Stimulated activated CD8-positive, alpha-beta memory T cell treated with anti-CD3 and anti-CD28 coated beads, Interleukin-4, amount 100 ng/mL, for 48 hours (primary cell): ENCODE measurements around the gene ELL2.

Source experiments
- DNase-seq: peaks from one replicate; pipeline ENCODE4 v3.0.0-alpha.2; 2020

The ELL2 gene

DNA sequence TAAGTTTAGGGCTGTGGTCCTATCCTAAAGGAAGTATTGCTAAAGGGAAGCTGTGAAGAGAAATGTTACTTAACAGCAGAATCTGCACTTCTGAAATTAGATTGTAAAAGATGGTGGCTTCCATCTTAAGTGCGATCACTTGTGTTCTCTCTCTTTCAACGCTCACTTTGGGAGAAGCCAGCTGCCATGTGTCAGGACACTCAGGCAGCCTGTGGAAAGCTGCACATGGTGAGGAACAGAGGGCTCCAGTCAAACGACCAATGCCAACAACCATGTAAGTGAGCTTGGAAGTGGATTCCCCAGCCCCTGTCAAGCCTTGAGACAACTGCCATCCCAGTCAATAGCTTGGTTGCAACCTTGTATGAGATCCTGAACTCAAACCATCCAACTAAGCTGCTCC is 87.4 kb downstream of the ELL2 start:
- DNase-seq = no peak

DNA sequence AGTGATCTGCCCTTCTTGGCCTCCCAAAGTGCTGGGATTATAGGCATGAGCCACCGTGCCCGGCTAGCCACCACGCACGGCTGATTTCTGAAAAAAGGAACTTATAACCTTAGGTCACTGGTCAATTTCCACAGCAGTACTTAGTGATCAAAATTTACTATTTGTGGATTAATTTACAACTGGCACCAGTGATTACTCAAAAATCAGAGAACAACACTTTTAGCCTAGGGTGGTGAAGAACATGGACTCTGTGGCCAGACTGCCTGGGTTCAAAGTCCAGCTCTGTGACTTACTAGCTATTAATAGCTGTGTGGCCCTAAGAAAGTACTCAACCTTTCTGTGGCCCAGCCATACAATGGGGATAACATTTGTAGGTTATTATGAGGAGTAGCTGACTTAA is 88.3 kb downstream of the ELL2 start:
- DNase-seq = no peak

DNA sequence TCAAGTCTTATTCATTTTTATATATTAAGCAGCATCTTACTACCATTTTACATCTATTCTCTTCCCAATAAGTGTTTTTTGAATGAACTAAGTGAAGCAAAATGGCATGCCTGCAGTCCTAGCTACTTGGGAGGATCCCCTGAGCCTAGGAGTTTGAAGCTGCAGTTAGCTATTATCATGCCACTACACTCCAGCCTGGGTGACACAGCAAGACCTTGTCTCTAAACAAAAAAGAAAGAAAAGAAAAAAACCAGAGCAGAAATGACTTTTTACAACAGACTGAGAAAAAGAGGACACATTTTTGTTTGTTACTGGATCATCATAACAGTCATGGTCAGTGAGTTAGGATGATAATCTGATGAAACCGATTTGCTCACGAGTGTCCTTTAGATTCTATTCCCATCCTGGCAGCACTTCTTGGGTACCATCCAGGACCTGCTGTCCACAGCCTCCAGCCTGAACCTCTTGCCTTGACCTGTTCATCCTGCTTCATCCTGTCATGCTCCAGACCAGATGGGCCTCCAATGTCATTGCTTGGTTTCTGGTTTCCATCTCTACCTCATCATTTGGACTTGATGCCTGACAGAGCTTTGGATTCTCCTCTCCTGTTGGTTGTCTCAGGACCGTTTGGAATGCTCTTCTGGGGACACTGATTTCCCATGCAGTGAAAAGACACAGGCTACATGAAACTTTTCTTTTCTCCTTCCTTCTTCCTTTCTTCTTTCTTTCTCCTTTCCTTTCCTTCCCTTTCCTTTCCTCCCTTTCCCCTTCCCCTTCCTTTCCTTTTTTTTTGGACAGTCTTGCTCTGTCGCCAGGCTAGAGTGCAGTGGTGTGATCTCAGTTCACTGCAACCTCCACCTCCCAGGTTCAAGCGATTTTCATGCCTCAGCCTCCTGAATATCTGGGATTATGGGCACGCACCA is 89.0 kb downstream of the ELL2 start:
- DNase-seq = no peak

DNA sequence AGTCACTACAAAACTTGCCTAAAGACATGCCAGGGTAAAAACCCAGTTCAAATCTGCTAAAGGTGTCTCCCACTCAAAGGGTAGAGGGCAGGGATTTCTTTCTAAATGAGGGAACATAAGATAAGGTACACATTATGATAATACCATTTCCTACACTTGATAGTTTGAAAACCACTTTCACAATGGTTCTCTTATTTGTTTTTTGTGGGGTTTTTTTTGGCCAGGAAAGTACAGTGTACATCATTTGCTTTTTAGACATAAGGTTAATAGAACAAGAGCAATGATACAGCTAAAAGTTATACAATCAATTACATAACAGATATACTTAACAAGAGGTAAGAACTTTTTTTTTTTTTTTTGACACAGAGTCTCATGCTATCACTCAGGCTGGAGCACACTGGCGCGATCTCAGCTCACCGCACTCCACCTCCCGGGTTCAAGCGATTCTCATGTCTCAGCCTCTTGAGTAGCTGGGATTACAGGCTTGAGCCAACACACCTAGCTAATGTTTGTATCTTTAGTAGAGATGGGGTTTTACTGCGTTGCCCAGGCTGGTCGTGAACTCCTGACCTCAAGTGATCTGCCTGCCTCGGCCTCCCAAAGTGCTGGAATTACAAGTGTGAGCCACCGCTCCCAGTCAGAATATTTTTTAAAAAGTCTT is 90.4 kb downstream of the ELL2 start:
- DNase-seq = no peak

DNA sequence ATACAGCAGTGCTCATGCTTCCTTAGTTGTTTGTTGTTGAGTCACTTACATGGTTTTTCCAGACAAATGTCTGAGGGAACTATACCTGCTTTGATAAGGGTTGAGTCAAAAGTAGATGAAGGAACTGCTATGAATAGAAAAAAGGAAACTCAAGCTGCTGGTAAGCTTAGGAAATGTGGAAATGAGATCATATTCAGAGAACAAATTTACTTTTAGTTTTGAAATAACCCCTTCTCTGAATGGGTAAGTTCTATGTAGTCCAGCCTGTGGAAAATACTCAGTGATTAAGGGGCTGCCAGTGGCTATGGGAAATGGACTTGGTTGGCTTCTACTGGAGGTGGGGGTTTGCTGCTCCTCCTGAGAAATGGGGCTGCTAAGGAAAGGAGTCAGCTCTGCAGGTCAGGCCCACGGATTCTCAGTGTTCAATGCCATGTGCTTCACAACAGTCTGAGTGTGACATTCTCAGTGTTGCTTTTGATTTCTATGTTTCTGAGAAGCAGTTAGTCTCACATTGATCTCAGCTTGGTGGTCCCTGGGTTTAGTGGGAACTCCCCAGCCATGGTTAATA is 91.5 kb downstream of the ELL2 start:
- DNase-seq = peak; percentile 70

DNA sequence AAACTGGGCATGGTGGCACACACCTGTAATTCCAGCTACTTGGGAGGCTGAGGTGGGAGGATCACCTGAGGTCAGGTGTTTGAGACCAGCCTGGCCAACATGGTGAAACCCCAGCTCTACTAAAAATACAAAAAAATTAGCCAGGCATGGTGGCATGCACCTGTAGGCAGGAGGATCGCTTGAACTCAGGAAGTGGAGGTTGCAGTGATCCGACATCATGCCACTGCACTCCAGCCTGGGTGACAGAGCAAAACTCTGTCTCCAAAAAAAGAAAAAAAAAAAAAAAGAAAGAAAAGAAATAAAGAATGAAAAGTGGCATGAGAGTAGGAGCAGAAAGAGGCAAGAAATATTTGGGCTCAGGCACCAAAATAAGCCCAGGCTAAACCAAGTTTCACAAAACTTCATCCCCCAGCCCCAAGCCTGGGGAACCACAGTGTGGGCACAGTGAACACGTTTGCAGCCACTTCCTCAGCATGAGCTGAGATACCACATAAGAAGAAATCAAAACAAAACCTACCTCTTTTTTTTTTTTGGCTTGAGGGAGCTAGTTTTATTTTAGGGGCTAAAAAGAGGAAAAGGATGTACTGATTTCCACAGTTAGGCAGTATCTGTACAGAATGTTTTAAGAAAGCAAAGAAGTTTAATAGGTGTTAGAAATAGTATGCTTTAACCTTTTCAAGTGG is 92.3 kb downstream of the ELL2 start:
- peak; percentile 78 for DNase-seq

DNA sequence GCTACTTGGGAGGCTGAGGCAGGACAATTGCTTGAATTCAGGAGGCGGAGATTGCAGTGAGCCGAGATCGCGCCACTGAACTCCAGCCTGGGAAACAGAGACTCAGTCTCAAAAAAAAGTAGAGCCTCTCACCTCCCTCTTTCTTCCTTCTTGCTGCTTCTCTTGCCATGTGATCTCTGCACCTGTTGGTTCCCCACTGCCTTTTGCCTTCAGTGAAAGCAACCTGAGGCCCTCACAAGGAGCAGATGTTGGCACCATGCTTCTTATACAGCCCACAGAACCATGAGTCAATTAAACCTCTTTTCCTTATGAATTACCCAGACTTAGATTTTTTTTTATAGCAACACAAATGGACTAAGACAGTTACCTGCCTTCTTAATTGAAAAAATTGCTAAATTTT is 93.5 kb downstream of the ELL2 start:
- DNase-seq = no peak

DNA sequence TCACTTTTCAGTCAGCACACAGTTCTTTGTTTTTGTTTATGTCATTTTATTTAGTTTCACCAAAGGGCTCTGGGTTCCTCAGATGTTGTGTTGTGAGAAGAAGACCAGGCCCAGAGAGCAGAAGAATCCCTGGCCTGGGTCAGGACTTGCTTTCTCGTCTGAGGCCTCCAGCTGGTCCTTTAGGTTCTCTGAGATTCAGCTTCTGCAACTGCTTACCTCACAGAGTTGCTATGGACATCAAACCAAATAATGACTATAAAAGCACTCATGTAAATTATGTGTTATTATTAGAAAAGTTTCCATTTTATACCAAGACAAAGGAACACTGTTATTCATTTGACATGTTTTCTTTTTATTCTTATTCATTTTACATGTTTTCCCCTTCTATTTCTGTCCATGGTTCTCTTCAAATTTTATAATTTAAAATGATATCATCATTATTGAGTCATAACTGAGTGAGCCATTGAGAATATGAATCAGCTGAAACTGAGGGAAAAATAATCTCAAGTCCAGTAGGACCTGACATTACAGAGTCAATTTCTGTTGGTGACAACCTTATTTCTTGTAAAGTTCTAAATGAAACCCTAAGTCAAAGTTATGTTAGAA is 95.1 kb downstream of the ELL2 start:
- DNase-seq = no peak

DNA sequence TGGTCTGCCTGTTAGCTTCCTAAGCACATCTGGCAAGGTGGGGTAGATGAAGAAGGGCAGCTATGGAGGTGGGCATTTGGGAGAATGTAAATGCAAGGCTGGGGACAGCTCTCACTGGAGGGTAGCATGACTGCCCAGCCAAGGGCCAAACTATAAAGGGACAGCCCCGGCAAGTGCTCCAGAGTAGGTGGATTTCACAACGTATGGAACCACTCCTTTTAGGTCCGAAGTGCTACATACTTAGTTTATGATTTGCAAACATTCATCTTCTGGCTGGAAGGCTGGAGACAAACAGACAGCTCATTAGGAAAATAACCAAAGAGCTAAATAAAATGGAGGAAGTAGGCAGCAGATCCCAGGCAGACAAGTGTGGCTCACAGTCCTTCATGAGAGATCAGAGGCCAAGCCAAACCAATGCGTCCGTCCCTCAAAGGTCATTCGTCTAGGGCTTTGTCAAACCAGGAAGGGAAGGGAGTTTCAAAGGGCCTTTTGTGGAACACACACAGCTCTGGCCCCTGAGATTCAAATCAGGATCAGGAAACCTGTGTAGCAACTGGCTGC is 96.6 kb downstream of the ELL2 start:
- DNase-seq = no peak

DNA sequence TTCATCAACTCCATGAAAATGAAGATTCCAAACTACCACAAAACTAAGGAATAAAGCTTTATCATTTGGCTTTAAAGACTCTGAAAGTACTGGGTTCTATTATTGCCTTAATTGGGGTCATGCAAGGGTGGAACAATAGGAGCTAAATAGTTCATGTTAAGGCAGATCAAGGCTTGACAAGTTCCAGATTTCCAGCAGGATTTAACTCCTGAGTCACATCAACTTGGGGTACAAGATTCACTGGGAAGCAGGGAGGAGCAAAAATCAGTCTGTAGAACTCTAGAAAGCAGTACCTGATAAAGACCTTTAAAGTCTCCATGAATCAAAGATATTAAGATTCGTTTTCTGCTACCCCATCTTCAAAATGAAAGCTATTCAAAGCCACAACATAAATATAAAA is 97.2 kb downstream of the ELL2 start:
- DNase-seq = no peak

DNA sequence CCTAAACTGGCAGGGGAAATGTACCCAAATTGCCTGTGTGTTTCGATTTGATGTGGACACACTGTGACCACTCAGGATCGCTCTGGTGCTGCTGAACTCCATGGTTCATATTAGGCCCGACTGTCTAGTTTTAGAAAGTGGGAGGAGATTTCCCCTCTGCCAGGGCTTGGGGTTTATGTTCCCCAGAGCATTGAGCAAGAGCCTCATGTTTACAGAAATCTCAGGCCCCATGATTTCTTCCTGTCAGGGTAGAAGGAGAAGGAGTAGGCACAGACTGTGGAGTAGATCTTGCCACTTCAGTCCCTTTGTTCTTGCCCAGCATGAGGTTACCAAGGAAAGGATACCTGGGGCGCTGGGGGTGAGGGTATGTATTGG is 98.3 kb downstream of the ELL2 start:
- DNase-seq = no peak

DNA sequence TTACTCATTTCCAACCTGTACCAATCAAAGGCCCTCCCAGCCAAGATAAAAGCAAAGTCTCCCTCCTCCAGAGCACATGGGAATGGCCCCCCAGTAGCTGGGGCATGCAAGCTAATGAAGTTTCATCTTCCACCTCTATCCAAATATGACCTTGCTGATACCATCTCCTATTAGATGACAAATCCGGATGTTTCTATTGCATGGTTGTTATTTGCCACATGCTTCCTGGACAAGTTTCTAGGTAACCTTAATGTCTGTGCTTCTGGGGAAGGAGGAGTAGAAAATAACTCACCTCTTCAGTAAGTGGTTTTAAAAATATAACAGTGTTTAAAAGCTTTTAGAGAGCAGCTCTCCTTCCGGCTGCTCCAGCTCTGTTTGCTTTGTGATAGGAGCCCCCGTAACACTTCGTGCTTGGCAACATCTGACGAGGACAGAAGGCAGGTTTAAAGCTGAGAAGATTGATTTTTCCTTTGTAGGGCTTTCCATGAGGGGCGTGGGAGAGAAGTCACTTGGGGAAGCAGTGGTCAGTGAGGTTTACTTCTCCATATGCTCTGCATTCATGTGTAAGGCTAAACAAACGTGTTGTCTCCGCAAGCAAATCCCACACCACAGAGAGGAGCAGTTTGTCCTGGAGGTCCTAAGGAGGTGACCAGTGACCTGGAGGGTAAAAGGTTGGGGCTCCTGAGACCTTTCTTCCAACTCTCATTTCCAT is 98.8 kb downstream of the ELL2 start:
- DNase-seq = no peak

DNA sequence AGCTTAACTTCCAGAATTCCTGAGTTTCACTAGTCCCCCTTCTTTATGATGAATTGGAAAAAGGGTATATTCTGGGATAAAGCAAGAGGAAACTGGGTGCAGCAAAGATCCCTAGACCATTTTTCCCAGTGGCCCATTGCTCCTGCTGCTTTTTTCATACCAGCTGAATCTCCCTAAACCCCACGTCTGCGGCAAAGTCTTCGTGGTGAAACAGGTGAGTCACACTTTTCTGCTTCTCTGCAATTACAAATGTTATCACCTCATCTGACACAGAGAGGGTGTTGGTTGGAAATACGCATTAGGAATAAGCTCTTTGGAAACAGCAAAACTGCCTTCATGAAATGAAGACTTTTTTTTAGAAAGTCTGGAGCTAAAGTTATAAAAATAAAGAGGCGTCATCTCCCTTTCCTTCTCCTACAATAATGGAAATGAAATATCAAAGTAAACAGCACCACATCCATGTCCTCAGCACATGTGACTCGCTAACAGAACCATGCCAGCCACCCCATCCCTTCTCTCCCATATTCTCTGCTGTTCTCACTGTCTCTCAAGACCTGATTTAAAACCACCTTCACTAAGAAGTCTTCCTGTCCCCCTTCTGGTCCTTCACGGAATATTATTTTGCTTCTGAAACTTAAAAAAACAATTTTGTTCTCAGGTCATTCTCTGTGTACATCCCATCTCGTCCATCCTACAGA is 99.6 kb downstream of the ELL2 start:
- DNase-seq = peak; percentile 56

DNA sequence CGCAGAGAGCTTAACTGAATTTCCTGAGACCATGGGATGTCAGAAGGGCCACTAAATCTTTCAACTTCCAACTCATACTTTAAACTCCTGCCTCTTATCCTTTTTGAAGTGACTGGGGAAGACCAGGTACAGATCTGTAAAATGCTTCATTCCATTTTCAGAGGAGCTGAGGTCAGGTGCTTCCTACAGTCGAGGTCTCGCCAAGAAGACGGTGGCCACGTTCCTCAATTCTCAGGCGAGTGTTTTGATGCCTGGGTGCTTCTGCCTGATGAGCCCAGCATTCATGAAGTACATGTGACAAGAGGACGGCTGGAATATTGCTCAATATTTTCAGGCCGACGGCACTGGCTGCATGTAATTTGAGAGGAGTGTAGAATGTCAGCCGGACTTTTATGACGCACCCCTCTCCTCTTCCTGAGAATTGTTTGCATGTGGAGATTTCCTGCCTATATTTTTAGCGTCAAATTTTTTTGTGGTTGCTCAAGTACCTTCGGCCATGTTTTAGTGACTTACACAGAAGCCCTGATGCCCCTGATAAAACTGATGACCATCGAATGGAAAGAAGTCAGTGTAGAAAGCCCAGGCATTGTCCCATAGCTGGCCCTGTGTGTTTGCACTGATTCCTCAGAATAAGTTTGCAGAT is 100.3 kb downstream of the ELL2 start:
- DNase-seq = peak; percentile 50

DNA sequence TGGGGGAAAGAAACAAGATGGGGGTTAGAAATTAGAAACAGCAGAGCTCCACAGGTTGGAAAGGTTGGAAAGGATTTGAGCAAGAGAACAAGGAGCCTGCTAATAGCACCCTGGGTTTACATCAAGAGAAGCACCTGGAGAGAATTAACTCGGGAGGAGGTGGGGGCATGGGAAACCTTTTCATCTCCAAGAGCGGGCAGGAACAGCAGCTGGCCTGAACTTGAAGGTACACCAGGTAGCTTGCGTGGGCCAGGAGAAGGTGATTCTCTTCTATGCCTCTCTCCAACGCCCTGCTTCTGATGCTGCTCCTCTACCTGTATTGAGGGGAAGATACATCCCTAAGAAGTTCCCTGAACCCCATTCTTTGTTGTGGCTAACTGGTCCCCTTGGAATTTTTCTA is 102.0 kb downstream of the ELL2 start:
- peak; percentile 25 for DNase-seq

DNA sequence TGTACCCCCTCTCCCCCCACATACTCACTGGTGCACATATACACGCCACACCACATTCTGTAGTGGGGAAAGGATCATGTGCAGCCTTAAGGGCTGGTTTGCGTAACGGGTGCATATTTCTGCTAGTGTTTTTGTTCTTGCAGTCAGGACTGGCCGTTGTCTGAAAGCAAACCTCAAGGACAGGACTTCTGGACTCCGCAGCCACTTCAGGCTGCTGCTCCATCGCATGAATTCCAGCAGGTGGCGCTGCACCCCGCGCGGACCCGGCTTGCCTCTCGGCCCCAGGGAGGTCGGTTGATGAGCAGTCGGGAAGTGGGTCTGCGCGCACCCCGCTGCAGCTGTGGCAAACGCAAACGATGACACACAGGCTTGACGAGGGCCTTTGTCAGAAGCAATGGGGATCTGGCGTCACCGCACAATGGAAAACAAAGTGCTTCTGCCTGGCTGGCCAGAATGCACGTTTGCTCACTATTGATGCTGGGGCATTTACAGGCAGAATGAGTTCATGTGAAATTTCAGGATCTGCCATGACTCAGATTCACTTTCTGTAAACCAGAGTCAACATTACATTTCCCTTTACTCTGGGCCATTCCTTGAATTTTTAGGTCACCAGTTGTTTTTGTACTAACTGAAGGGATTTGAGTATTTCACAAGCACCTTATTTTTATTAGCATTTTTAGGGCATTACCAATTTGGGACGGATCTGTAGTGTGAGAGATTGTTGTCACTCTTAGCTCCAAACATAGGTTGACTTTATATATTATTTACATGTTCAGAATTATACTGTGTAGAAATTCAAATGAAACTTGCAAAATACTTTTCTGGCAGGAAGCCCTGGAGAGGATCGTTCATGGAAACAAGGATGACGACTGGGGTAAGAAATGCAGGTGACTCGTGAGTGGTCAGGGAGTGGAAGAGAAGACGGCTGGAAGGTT is 102.7 kb downstream of the ELL2 start:
- peak; percentile 96 for DNase-seq

DNA sequence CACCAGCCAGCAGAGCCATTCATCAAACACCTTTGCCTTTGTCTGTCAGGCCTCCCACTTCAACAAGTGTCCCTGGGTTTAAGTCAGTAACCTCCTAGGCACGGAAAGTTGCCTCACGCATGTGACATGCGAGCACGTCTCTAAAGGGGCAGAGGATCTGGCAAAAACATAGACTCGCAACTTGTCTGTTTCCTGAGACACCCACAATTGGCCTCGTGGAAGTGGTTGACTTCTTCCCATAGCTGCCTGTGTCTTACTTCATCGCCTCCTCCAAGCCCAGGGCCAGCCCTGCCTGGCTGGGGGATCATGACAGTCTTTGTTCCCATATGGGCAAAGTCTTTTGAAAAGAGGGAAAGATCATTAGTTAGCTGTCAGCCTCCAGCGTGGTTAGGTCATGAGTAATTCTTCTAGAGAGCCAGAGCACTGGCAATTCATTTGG is 103.6 kb downstream of the ELL2 start:
- DNase-seq = no peak

DNA sequence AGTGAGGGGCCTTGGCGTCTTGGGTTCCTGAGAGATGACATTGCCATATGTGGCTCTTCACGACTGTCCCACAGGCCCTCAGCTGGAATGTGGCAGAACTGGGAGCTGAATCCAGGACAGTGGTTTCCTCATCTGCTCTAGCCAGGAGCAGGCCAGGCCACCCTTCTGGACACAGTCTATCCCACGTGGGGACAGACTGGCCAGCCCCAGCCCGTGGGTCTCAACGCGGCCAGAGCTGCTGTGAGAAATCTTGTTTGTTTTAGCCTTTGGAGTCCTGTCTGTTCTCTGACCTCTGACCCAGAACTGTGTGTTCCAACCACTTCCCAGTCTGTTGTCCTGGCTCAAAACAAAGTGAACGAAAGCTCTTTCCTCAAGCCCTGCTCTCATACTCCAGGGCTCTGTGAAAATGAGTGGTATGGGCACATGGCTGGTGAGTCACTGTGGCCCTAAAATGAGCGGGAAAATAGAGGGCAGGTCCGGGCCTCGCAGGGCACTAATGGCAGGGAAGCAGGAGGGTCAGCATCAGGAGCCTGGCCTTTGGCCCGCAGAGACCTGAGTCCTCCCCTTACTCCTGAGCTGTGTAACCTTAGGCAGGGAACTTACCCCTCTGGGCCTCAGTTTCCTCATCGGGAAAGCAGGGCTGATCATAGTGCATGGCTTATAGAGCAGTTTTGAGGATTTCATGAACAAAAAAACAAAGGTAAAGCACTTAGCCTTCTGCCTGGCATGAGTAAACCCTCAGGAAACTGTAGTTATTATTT is 104.3 kb downstream of the ELL2 start:
- DNase-seq = no peak

DNA sequence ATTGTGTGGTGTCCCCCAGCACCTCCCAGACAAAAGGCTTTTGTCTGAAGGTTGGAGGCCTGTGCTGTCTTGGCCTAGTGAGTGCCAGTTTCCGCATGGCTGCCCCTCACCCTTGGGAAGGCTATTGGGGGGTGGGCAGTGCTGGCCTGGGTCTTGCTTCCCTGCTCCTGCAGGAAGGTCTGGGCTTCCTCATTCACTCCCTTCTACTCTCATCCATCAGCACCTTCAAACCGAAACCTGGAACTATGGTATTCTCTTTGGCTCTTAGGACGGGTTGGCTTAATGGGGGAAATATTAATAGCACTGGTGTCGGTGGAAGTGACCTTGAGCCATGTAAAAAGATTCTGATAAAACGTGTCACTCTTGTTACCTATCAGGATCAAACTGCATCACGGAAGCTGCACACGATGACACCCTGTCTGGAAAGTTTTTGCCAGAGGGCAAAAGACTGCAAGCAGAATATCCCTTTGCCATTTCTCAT is 105.1 kb downstream of the ELL2 start:
- DNase-seq = no peak
